IPS DF 19.7 (cell line): ENCODE results near the gene ZNF221.

ENCODE experiments used
- DNase-seq: peaks from one replicate; pipeline ENCODE4 v3.0.0-alpha.2; 2013; ENCODE audit warnings: low read depth, low spot score

ZNF221 gene

DNA sequence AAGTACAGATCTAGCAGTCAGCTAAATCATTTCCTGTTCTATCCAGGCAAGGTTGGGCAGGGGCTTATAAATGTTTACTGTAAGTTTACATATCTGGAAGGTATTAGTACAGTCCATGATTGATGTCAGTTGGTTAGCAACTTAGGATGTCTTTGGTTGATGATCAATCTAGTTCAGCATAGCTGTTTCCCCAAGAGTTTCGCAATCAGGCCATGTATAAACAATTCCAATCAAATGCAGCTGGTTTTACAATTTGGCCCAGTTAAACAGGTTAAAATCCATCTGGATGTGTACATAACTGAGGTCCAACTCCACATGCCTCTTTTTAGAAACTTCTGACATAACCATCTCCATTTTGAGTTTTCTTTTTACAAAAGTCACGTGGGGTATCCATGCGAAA is 6.9 kb downstream of the ZNF221 start:
- DNase-seq = no peak

DNA sequence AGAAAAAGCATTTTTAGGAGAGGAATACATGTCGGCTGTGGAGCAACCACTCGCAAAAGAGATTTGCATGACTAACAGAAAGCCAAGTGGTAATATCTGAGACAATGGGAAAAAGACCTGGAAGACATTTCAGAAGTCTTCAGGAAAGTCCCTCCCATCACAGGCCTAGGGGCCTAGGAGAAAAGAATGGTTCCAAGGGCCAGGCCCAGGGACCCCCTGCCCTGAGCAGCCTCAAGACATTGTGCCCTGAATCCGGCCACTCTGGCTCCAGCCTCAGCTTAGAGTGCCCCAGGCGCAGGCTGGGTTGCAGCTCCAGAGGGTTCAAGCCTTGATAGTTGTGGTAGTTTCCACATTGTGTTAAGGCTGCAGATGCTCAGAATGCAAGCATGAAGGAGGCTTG is 9.4 kb downstream of the ZNF221 start:
- DNase-seq = no peak

DNA sequence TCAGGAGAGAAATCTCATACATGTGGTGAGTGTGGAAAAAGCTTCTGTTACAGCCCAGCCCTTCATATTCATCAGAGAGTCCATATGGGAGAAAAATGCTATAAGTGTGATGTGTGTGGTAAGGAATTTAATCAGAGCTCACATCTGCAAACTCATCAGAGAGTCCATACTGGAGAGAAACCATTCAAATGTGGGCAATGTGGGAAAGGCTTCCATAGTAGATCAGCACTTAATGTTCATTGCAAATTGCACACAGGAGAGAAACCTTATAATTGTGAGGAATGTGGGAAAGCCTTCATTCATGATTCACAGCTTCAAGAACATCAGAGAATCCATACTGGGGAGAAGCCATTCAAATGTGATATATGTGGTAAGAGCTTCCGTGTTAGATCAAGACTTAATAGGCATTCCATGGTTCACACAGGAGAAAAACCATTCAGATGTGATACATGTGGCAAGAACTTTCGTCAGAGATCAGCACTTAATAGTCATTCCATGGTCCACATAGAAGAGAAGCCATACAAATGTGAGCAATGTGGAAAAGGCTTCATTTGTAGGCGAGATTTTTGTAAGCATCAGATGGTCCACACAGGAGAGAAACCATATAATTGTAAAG is 15.2 kb downstream of the ZNF221 start:
- no peak for DNase-seq

DNA sequence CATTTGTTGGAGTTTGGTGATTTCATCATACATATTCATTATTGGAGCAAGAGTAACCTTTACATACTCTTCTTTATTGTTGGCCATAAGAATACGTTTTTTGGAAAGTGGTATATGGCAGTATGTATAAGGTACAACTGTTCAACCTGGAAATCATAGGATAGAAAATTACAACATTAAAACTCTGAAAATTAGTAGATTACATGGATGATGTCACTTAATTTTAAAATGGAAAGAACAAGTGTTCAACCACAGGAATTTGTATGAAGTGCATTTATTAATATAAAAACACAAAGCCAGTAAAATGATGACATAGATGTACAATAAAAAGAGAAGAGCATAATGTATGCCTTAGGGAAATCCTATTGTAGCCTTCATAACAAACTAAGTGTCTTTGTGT is 25.7 kb downstream of the ZNF221 start:
- no peak for DNase-seq

DNA sequence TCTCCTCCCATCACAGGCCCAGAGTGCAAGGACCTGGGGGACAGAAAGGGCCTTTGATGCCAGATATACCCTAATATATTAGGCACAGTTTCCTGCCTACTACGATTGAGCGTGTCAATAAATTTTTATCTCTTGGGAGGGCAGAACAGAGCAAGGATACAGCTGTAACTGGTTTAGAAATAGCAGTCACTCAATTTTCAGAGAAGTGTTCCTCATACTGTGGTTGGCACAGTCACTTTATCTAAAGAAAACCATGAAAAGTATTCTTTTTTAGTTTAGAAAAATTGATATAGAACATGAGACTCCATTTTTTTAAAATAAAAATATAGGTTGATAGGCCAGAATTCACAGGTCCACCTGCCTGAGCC is 32.5 kb downstream of the ZNF221 start:
- no peak for DNase-seq

DNA sequence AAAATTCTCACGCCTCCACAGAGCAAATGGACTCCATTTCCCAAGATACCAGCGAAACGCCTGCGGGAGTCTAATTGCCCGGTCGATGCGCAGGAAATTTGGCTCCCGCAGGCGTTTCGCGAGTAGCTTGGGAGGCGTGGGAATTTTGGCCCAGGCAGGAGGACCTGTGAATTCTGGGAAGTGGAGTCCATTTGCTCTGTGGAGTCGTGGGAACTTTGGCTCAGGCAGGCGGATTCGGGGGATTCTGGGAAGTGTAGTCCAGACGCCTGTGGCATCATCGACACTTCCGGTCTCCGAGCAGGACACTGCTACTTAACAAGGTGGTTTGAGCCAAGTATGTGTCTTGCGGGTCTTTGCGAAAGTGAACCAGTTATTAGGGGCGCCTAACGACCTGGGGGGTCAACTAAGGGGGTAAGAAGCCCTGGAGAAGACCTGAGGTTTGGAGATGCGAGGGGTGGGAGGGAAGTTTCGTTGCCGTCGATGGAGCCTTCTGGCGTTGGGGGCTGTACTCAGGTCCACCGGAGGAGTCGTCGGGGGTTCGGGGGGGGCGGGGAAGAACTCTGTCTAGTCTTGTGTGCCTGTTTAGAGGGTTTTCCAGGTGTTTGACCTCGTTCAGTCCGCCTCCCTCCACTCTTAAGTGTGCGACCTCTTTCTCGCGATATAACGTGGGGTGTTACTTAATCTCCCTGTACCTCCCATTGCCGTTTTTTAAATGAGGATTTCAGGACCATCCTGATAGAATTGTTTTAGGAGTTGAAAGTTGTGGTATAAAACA is 33.1 kb downstream of the ZNF221 start, which contains the start of gene ZNF155:
Gene ZNF155, plus strand, starts transcription at position 277 of the 775 bp plus-strand sequence. CDS start 4,356 bp downstream, outside the sequence.
- peak; percentile 98 for DNase-seq

DNA sequence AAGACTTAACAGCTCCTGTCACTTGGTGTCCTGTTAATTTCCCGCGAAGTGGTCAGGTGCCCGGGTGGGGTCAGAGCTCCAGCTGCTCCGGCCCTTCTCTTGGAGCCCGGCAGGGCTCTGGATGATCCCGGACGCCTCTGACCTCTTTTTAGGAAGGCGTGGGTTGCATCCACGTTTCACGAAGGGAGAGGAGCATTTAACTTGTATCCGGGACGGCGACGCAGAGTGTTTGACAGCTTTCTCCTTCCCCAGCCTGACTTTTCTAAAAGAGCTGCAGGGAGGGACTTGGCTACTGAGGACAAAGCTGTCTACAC is 33.6 kb downstream of the ZNF221 start:
- no peak for DNase-seq

DNA sequence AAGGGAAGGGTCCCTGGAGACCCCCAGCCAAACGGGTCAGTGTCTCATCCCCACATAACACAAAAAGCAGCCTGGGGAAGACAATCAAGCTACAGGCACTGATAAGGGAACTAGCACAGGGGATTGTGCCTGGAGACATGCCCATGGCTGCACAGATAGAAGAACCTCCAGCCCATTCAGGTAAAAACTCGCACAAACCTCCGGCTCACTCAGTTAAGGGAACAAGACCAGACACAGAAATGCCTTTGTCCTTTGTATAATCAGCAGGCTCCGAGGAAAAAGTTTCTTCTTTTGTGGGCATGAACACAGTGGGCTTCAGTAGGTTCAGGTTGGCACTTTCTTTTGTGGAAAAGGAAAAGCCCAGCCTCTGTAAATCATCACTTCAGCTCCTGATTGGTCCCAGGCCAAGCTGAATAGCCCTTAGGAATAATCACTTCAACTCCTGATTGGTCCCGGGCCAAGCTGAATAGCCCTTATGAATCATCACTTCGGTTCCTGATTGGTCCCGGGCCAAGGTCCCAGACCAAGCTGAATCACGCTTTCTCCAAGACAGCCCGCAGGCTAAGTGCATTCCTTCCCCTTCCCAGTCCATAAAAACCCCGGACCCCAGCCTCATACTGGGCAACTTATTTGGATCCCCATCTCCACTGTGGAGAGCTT is 46.7 kb downstream of the ZNF221 start:
- DNase-seq = no peak

DNA sequence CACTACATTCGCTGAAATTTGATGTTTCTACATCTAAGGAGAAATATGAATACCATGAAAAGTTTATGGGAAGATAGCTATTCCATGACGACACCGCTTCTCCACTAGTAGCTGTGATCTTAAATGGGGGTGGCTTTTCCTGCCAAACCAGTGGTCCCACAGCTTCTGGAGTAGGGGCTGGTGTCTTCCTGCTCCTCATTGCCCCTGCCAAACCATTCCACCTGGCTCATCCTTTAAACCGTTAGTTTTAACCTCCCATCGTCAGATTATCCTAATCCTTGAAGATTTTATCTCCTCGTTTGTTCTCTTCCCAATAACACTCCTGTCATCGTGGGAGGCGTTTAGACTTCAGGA is 51.2 kb downstream of the ZNF221 start:
- no peak for DNase-seq

DNA sequence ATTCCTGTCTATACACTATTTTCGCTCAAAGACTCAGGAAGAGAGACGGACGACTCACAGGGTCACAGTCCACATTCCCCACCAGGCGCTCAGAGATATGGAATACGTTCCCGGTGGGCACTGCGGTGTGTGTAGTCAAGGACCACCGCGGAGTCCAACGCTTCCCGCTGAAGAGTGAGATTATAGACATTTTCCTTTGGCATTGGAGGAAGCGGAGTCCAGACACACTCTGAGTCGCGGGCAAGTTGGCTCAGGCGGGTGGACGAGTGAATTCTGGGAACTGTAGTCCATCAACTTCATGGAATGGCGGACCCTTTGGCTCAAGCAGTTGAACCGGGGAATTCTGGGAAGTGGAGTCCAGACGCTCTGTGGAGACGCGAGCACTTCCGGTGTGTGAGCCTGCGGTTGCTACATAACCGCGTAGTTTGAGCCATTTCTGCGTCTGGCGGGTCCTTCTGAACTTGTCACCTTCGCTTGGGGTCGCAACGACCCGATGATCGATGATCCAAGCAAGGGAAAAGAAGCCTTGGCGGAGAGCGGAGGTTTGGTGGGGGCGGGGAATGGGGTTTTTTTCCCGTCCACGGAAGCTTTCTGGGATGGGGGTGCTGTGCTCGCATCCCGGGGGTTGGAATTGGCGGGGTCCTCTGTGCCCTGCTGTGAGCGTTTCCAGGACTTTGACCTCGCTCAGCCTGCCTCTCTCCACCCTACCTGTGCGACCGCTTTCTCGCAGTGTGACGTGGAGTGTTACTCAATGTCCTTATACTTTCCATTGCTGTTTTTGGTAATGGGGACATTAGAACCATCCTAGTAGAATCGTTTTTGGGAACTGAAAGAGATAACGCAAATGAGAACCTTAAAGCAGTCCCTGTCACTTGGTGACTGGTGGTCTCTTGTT is 51.8 kb downstream of the ZNF221 start, which contains the start of gene ZNF230:
Gene ZNF230, plus strand, starts transcription at position 392 of the 895 bp plus-strand sequence. CDS start 4,122 bp downstream, outside the sequence.
- DNase-seq = peak; percentile 94

DNA sequence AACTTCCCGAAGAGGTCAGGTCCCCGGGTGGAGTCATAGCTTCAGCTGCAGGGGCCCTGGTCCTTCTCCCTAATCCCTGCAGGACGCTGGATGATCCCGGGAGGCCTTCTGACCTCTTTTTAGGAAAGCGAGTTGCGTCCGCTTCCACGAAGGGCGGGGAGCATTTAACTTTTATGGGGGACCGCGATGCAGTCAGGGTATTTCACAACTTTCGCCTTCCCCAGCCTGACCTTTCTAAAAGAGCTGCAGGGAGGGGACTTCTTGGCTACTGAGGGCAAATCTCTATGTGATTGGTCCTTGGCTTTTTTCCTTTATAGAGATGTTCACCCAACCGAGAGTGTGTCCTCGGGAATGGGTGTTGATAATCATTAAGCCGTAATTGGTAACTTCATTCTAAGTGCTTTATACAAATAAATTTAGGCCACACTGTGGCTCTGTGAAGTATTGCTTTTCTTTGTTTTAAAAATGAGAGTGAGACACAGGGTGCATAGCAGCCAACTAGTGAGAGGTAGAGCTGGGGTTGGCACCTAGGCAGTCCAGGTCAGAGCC is 52.5 kb downstream of the ZNF221 start:
- DNase-seq = no peak

DNA sequence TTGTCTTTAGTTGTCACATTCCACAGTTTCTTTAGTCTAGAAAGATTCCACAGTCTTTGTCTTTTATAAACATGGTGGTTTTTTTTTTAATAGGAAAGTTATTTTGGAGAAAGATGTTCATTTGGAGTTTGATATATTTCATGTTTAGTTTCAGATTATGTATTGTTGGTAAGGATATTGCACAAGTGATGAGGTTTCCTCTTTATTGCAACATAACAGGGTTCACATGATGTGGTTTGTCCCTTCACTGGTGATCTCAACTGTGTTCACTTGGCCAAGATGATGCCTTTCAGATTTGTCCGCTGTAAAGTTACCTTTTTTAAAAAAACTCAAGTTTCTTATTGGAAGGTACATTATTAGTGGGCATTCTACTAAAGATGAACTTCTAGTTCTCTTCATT is 54.9 kb downstream of the ZNF221 start:
- no peak for DNase-seq

DNA sequence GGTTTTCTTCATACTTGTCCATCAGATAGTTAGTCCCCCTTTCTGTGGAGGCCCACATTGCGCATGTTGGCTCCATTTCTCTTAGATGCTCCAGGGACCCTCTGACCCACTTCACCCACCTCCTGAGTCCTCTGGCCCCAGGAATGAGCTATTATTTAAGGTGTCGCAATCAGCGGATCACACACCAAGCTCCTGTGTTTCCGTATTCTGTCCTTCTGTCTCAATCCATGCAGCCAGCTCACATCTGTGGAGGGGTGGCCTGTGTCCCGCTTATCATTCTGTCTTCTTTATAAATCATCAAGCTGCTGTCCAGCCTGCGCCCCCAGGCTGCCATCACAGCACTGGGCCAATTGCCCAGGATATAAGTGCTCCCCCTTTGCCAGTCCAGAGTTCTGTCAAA is 56.4 kb downstream of the ZNF221 start:
- no peak for DNase-seq

DNA sequence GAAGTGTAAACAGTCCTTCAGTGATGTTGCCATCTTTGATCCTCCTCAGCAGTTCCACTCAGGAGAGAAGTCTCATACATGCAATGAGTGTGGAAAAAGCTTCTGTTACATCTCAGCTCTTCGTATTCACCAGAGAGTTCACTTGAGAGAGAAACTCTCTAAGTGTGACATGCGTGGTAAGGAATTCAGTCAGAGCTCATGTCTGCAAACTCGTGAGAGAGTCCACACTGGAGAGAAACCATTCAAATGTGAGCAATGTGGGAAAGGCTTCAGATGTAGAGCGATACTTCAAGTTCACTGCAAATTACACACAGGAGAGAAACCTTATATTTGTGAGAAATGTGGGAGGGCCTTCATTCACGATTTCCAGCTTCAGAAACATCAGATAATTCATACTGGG is 59.4 kb downstream of the ZNF221 start:
- no peak for DNase-seq
